ENCODE measurements around the gene GART.

GART gene

GRCh38 chr21:33458861-33459260 lies 83.1 kb downstream of the GART start:
- DNase-seq: no peak

- DNase-seq: no peak
These were observed 86.1 kb downstream of the GART start for GRCh38 chr21:33455686-33456446.
